K562 (cell line): Measurements from ENCODE around the gene PINK1. TPM values are rescaled to one million over a fixed set of nuclear protein-coding genes. Genes with fewer than 3 reads are reported as not detected.

Source experiments
- ATAC-seq: fragments of 200-7000 bp; cut with Tn5 transposase; 3 replicates; pipeline ENCODE4 v1.9.1; 2020; ENCODE audit warnings: moderate library complexity
- BruUV-seq: library from RNA; stranded (reverse); fragments of 400-500 nt; replicated peaks from 2 replicates; lab custom pipeline; 2021; lab: Mats Ljungman, UMichigan
- CTCF ChIA-PET: fragments of 300-600 bp; formaldehyde crosslinking; extraction: SDS; loops from one replicate; lab custom pipeline; 2021; ENCODE audit warnings: low intra/inter-chr PET ratio; lab: Yijun Ruan, JAX
- POLR2A ChIA-PET: fragments of 300-600, 350-650 bp; sonication (Branson Sonifier 250); formaldehyde crosslinking; extraction: SDS; loops from one replicate; lab custom pipeline; 2021; ENCODE audit warnings: antibody characterized with exemption, inconsistent platforms; lab: Yijun Ruan, JAX
- DNase-seq, 4 experiments: peaks; one replicate each; pipeline versions ENCODE4 v3.0.0 to v3.0.0-alpha.2; 2011 to 2018; ENCODE audit warnings: low spot score in 3 of 4, mixed read lengths in 3 of 4; ENCODE audit errors: extremely low read depth in 1 of 4
- FAIRE-seq: peaks from 2 replicates; lab custom pipeline; 2011; peaks lifted over from hg19 to GRCh38; lab: Jason Lieb, UNC
- H2AFZ ChIP-seq: 2 replicates; pipeline ENCODE4 v1.6.0; 2011; ENCODE audit warnings: low read depth, low read length, control low read depth, inconsistent platforms
- H3K27ac ChIP-seq: fragments of 200-600 bp; 3 replicates; pipeline ENCODE4 v1.8.0; 2011; ENCODE audit warnings: low read depth, mild to moderate bottlenecking, control low read depth, inconsistent platforms, low read length, moderate library complexity, mixed read lengths; ENCODE audit errors: extremely low read depth
- H3K27me3 ChIP-seq, 2 experiments: fragments of 300-600 bp in 1 of 2; 2 replicates in 1 of 2; 3 replicates in 1 of 2; pipeline versions ENCODE4 v1.6.0 to v1.8.0; 2011; ENCODE audit warnings: inconsistent platforms in 2 of 2, low read length in 2 of 2, mild to moderate bottlenecking in 1 of 2, mixed read lengths in 1 of 2, moderate library complexity in 1 of 2; ENCODE audit not compliant: control insufficient read depth in 2 of 2, insufficient read depth in 2 of 2
- H3K36me3 ChIP-seq: fragments of 300-600 bp; 3 replicates; pipeline ENCODE4 v1.8.0; 2011; ENCODE audit warnings: mild to moderate bottlenecking, low read length, inconsistent platforms; ENCODE audit not compliant: control insufficient read depth, insufficient read depth
- H3K4me1 ChIP-seq, 2 experiments: fragments of 200-600 bp in 1 of 2; replicated peaks in 1 of 2; 2 replicates in 1 of 2; 3 replicates in 1 of 2; pipeline versions ENCODE4 v1.5.1 to v1.8.0; 2011; ENCODE audit warnings: inconsistent platforms in 2 of 2, low read length in 2 of 2, mild to moderate bottlenecking in 1 of 2, mixed read lengths in 1 of 2, moderate library complexity in 1 of 2; ENCODE audit not compliant: control insufficient read depth in 2 of 2, insufficient read depth in 2 of 2
- H3K4me2 ChIP-seq: 2 replicates; pipeline ENCODE4 v1.6.1; 2011; ENCODE audit warnings: low read length, control low read depth, inconsistent platforms, mixed read lengths; ENCODE audit not compliant: insufficient read depth
- H3K4me3 ChIP-seq: fragments of 200-600 bp; sonication (generic), shearing (Covaris generic); 2 replicates; pipeline ENCODE4 v1.5.1; 2016; ENCODE audit warnings: control low read depth, inconsistent platforms
- H3K79me2 ChIP-seq: fragments of 200-600 bp; 3 replicates; pipeline ENCODE4 v1.8.0; 2011; ENCODE audit warnings: low read length, inconsistent platforms; ENCODE audit not compliant: control insufficient read depth, insufficient read depth
- H3K9ac ChIP-seq, 2 experiments: 2 replicates each; pipeline versions ENCODE4 v1.6.0 to v1.6.1; 2011; ENCODE audit warnings: low read depth in 2 of 2, low read length in 2 of 2, control low read depth in 1 of 2, inconsistent platforms in 1 of 2, mild to moderate bottlenecking in 1 of 2, mixed read lengths in 1 of 2; ENCODE audit not compliant: insufficient read depth in 1 of 2
- H3K9me1 ChIP-seq: one replicate; pipeline ENCODE4 v1.6.0; 2011; ENCODE audit warnings: inconsistent platforms, mild to moderate bottlenecking, low read length, moderate library complexity; ENCODE audit not compliant: control insufficient read depth, insufficient read depth
- H3K9me3 ChIP-seq: replicated peaks from 2 replicates; pipeline ENCODE4 v1.5.1; 2011; ENCODE audit warnings: low read depth, low read length, inconsistent platforms; ENCODE audit not compliant: control insufficient read depth, insufficient read depth
- H4K20me1 ChIP-seq: replicated peaks from 2 replicates; pipeline ENCODE4 v1.6.1; 2011; ENCODE audit warnings: low read length, inconsistent platforms, mixed read lengths; ENCODE audit not compliant: control insufficient read depth, insufficient read depth
- PHB ChIP-seq: fragments of 250-450 bp; sonication (Bioruptor Pico); IDR thresholded peaks from 2 replicates; pipeline ENCODE4 v1.5.0; 2021
- POLR2AphosphoS2 ChIP-seq: IDR thresholded peaks from 2 replicates; pipeline ENCODE4 v1.6.1; 2012; ENCODE audit warnings: low read length, improper control_type of control experiment
- RBFOX2 ChIP-seq: fragments of 200-400 bp; formaldehyde crosslinking; IDR thresholded peaks from 2 replicates; pipeline ENCODE4 v1.6.1; 2017; ENCODE audit warnings: low read depth, mild to moderate bottlenecking, low read length, moderate library complexity
- RFX1 ChIP-seq: fragments of 450-650 bp; IDR thresholded peaks from 2 replicates; pipeline ENCODE4 v1.6.1; 2016; ENCODE audit warnings: mild to moderate bottlenecking, moderate library complexity
- WGBS: fragments of 100-300 bp; shearing (Covaris generic); methylation state at CpG from one replicate; pipeline ENCODE4 v1.1.6; 2016; ENCODE audit warnings: low coverage, mixed read lengths; ENCODE audit not compliant: insufficient coverage; ENCODE audit errors: missing lambda C conversion rate; 5-methylcytosine and 5-hydroxymethylcytosine counted together
- in situ Hi-C: fragments of 300-500 bp; cut with MboI; formaldehyde crosslinking; loops from 4 replicates; pipeline ENCODE4 v1.15.0; 2018; ENCODE audit warnings: inconsistent platforms, mixed read lengths
- intact Hi-C: fragments of 100-400 bp; cut with micrococcal nuclease; formaldehyde crosslinking; loops from 2 replicates; pipeline ENCODE4 v1.14.2; 2022
- polyA plus RNA-seq, 8 experiments: library from polyadenylated mRNA; depleted of rRNA in 4 of 8; stranded (reverse) in 5 of 8; unstranded in 3 of 8; fragments of >200 nt; fragmentation: Nextera tagmentation in 2 of 8; fragmentation: Illumina TruSeq in 1 of 8; extraction: Ambion mirVana in 2 of 8; extraction: Trizol in 1 of 8; gene quantifications; 2 replicates each; pipeline versions ENCODE4 v1.2.1 to v1.2.3, GENCODE V29; 2011 to 2014; ENCODE audit warnings: inconsistent platforms in 1 of 8, missing spikeins in 1 of 8
- total RNA-seq, 7 experiments: library from RNA; depleted of rRNA in 6 of 7; stranded (reverse); fragments of >200 nt in 6 of 7; fragmentation: Illumina TruSeq in 2 of 7; extraction: Trizol in 2 of 7; gene quantifications; 2 replicates each; pipeline versions ENCODE4 v1.2.1 to v1.2.3, GENCODE V29; 2011 to 2021; ENCODE audit warnings: low replicate concordance in 1 of 7
- TF ChIP-seq, protein P1 (sequence below): sonication (generic); formaldehyde crosslinking; IDR thresholded peaks from 2 replicates; pipeline ENCODE4 v1.8.1; 2022; ENCODE audit warnings: missing genetic modification reagents
- TF ChIP-seq, protein P2 (sequence below): fragments of 450-650 bp; formaldehyde crosslinking; IDR thresholded peaks from 2 replicates; pipeline ENCODE4 v1.4.0; 2020; ENCODE audit warnings: mild to moderate bottlenecking, moderate library complexity
- TF ChIP-seq, protein P3 (sequence below): sonication (generic); formaldehyde crosslinking; IDR thresholded peaks from 2 replicates; pipeline ENCODE4 v1.9.0; 2022; ENCODE audit warnings: mild to moderate bottlenecking, missing genetic modification reagents

PINK1 gene
- total and polyA plus RNA-seq, 9 of the 15 experiments (the other 6 are each of a cell fraction or from before 2014, with no cell fraction given): 1.5 to 11.3 (median 6.8) TPM

DNA sequence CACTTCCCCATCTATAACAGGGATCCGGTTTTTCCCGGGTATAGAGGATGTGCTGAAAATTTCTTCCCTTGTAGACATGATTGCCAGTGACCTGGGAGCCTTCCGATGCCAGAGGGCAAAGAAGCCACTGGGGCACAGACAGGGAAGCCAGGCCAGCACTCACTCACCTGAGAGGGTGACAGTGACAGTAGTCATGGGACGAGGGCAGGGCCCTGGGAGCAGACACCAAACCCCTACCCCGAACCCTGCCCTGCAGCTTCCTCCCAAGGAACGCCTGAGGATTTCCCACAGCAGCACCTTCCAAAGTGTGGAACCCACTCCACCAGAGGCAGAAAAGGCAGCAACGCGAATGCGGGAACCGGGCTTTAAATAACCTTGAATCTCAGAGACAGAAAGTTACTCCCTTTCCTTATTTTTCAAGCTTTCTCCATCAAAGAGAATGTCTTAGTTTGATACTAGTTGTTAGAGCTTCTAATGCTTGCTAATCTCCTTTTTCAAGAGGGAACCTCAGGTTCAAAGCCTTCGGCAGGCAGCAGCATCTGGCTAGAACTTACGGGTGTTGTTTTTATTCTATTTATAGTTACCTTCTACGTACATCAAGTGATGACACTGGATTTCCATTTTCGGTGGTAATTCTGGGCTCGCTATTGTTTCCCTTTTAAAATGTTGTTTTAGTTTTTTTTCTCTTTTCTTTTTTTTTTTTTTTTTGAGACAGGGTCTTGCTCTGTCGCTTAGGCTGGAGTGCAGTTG, 25.1 kb downstream of the PINK1 start:
- Histone ChIP-seq H2AFZ (no peak overlapping the region), H3K9ac (0 out of 4 replicates have a peak overlapping the region, but pooled peaks of 1 of the 2 experiments have one; percentile 38), H4K20me1 (peaks cover 5% of the 10 kb centered on the region), H3K9me3 (no peaks in the 10 kb centered on the region), H3K36me3 (peaks cover 67% of the 10 kb centered on the region), H3K4me3 (no peak overlapping the region), H3K27me3 (no peaks in the 10 kb centered on the region), H3K4me2 (no peak overlapping the region), H3K4me1 (peaks cover 15 to 20% of the 10 kb centered on the region in 2 experiments; a peak in 3 of 5 replicates), H3K9me1 (no peaks in the 10 kb centered on the region), H3K27ac (no peak overlapping the region), H3K79me2 (peaks cover 53% of the 10 kb centered on the region)
- ChIA-PET POLR2A (interaction anchor here (0.7 kb wide), 1 partner anchor 78 kb away, joined by 3 read pairs; no protein-coding TSS in a partner anchor), CTCF (interaction anchor here (0.6 kb wide), 1 partner anchor 18 kb away, joined by 4 read pairs; no protein-coding TSS in a partner anchor)
- DNase-seq: no peak
- no peak for ATAC-seq
- intact Hi-C loops (no loop called here), in situ Hi-C loops (no loop called here)
- BruUV-seq: no TSS peak
- TF ChIP-seq RFX1: no peak
- TF ChIP-seq, protein P1, sequence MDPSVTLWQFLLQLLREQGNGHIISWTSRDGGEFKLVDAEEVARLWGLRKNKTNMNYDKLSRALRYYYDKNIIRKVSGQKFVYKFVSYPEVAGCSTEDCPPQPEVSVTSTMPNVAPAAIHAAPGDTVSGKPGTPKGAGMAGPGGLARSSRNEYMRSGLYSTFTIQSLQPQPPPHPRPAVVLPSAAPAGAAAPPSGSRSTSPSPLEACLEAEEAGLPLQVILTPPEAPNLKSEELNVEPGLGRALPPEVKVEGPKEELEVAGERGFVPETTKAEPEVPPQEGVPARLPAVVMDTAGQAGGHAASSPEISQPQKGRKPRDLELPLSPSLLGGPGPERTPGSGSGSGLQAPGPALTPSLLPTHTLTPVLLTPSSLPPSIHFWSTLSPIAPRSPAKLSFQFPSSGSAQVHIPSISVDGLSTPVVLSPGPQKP: no peak
- TF ChIP-seq, protein P2, sequence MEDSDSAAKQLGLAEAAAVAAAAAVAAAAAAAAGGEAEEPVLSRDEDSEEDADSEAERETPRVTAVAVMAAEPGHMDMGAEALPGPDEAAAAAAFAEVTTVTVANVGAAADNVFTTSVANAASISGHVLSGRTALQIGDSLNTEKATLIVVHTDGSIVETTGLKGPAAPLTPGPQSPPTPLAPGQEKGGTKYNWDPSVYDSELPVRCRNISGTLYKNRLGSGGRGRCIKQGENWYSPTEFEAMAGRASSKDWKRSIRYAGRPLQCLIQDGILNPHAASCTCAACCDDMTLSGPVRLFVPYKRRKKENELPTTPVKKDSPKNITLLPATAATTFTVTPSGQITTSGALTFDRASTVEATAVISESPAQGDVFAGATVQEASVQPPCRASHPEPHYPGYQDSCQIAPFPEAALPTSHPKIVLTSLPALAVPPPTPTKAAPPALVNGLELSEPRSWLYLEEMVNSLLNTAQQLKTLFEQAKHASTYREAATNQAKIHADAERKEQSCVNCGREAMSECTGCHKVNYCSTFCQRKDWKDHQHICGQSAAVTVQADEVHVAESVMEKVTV: no peak
- TF ChIP-seq PHB (CRISPR knock-in tag): no peak
- no peak for TF ChIP-seq POLR2AphosphoS2
- TF ChIP-seq, protein P3, sequence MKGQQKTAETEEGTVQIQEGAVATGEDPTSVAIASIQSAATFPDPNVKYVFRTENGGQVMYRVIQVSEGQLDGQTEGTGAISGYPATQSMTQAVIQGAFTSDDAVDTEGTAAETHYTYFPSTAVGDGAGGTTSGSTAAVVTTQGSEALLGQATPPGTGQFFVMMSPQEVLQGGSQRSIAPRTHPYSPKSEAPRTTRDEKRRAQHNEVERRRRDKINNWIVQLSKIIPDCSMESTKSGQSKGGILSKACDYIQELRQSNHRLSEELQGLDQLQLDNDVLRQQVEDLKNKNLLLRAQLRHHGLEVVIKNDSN (CRISPR knock-in tag): 0 out of 2 replicates have a peak, but pooled peaks have one; percentile 23
- TF ChIP-seq RBFOX2: peak; percentile 58
- FAIRE-seq: no peak
- 94% methylated on average over 16 of the region's 16 CpGs for WGBS
